ENCODE data around the gene KCNQ5.

The KCNQ5 gene

DNA sequence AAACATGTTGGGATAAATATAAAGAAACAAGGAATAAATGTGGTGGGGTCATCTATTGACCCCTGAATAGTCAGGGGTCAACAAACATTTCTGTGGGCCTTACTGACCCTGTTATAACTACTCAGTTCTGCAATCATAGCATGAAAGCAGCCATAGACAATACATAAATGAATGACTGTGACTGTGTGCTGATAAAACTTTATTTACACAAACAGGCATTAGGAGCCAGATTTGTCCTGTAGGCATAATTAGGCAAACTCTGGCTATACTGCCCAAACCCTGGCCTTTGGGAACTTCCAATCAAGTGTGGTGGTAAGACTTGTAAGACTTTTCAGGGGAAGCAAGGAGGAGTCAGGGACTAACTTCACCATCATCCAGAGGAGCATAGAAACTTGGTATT is 380.7 kb downstream of the KCNQ5 start:
- TF ChIP-seq, protein P1, sequence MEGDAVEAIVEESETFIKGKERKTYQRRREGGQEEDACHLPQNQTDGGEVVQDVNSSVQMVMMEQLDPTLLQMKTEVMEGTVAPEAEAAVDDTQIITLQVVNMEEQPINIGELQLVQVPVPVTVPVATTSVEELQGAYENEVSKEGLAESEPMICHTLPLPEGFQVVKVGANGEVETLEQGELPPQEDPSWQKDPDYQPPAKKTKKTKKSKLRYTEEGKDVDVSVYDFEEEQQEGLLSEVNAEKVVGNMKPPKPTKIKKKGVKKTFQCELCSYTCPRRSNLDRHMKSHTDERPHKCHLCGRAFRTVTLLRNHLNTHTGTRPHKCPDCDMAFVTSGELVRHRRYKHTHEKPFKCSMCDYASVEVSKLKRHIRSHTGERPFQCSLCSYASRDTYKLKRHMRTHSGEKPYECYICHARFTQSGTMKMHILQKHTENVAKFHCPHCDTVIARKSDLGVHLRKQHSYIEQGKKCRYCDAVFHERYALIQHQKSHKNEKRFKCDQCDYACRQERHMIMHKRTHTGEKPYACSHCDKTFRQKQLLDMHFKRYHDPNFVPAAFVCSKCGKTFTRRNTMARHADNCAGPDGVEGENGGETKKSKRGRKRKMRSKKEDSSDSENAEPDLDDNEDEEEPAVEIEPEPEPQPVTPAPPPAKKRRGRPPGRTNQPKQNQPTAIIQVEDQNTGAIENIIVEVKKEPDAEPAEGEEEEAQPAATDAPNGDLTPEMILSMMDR (IDR thresholded peaks at IDR 0.05; ENCODE audit: low read depth, low read length) = no peak
- DNase-seq (ENCODE audit: extremely low read depth, low read depth) = no peak

- TF ChIP-seq, protein P1 (IDR thresholded peaks at IDR 0.05; ENCODE audit: low read depth, low read length) = no peak
- no peak for DNase-seq (ENCODE audit: extremely low read depth, low read depth)
Observed at GRCh38 chr6:73003302-73003701, 381.4 kb downstream of the KCNQ5 start.

- no peak for DNase-seq (ENCODE audit: extremely low read depth, low read depth)
- TF ChIP-seq, protein P1 (IDR thresholded peaks at IDR 0.05; ENCODE audit: low read depth, low read length) = no peak
Observed at GRCh38 chr6:73004231-73004630, 382.4 kb downstream of the KCNQ5 start.

DNA sequence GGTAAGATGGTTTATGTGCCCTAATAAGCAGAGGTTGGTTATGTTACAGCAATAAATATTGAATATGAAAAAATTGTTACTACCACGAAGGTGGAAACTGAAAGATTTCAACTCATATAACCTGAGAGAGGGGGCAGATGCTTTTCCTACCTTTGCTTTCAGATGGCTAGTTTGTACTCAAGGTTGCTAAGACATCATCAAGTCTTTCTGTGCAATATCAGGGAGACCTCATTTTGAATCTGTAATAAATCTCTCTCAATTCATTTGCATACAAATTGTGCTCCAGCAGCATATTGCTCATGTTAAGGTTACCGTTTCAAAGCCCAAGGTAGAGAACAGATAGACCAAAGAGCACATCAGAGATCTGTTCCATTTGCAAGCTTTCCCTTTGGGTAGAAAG is 383.0 kb downstream of the KCNQ5 start:
- TF ChIP-seq, protein P1 (IDR thresholded peaks at IDR 0.05; ENCODE audit: low read depth, low read length) = no peak
- DNase-seq (ENCODE audit: extremely low read depth, low read depth) = no peak

- TF ChIP-seq, protein P1 (IDR thresholded peaks at IDR 0.05; ENCODE audit: low read depth, low read length) = no peak
- DNase-seq (ENCODE audit: extremely low read depth, low read depth) = no peak
Observed at GRCh38 chr6:73006146-73006545, 384.3 kb downstream of the KCNQ5 start.

DNA sequence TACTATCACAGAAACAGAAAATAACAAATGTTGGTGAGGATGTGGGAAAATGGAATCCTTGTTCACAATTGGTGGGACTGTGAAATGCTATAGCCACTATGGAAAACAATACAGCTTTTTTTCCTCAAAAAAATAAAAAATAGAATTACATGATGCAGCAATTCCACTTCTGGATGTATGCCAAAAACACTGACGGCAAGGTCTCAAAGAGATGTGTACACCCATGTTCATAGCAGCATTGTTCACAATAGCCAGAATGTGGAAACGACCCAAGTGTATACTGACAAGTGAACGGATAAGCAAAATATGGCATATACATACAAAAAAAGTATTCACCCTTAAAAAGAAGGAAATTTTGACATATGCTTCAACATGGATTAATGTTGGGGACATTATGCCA is 390.1 kb downstream of the KCNQ5 start:
- TF ChIP-seq, protein P1 (IDR thresholded peaks at IDR 0.05; ENCODE audit: low read depth, low read length) = no peak
- DNase-seq (ENCODE audit: extremely low read depth, low read depth) = no peak

GRCh38 chr6:73017476-73017875 is 395.6 kb downstream of the KCNQ5 start:
- TF ChIP-seq, protein P1 (IDR thresholded peaks at IDR 0.05; ENCODE audit: low read depth, low read length) = no peak
- DNase-seq (ENCODE audit: extremely low read depth, low read depth) = no peak

Data from AG09319 (cell line).